Measurements from ENCODE around the gene HPGD.
"Not testable (repeated sequence)": the region's sequence is repeated elsewhere in the genome, so short reads cannot be mapped to it uniquely, and the experiment has no call there.

The HPGD gene

DNA sequence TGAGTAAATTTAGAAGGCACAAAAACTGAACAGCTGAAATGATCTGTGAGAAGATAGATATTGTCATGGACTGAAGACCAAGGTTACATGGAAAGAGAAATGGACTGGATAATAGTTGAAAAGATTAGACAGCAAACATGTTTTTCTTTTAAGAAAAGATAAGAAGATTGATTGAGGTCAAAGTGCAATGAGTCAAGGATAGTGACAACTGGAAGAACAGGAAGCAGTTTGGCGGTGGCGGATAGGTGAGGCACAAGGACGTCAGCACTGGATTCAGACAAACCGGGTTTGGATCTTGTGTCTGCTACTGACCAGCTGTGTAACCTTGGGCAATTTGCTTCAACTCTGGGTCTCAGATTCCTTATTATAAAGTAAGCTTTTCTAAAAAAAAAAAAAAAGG is 2.0 kb upstream of the HPGD start:
- no peak for DNase-seq

DNA sequence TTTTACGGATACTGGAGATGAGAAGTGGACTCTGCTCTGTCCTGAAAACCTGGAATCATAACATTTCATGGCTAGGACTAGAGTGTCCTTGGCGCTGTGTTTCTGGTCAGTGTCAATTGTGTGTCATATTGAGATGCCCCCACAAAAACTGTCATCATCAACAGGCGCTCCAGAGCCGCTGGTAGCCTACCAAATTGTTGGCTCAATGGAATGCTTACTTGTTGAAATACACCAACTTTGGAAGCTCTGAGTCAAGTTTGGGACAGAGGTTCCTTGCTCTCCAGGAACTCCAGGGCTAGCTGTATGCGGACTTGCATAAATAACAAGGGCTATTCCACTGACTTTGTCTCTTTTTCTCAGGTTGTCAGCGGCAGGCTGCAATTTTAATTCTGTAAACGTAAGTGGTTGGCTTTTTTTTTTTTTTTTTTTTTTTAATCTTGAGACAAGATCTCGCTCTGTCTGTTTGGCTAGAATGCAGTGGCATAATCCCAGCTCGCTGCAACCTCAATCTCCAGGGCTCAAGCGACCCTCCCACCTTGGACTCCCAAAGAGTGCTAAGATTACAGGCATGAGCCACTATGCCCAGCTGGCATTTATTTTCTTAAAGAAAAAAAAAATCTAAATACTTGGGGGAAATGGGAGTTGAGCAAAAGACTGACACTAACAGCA is 871 bp upstream of the HPGD start:
- peak; percentile 2 for DNase-seq

DNA sequence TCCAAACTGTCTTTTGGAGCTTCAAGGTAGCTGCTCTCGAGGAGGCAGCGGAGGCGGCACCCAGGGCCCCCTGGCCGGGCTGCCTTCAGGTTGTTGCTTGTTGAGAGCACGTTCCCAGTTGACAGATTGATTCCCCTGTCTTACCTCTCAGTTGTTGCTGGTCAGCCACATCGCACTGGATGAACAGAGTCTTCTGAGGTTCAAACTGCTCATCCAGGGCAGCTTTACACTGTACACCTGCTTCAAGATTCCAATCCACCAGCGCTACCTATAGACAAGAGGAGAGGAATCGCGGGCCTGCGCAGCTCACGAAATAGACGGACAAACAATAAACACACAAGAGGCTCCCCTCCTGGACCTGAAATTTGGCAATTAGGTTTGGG is 497 bp downstream of the HPGD start:
- DNase-seq = no peak

DNA sequence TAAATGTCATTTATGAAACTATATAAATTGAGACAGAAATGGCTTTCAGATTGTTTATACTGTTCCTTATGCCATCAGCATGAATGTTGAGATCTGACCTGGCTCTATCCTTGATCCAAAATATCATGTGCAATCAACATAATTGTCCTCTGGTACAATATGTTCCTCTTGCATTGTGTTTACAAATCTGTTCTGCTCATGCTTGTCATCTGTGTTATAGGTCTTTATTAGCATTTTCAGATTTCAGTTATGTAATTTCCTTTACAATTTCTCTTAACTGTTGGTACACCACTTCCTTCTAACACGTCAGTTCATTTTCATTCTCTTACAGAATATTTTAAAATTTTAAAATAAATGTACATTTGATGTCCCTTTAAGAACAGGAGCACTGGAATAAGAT is 1.6 kb downstream of the HPGD start:
- DNase-seq = no peak

DNA sequence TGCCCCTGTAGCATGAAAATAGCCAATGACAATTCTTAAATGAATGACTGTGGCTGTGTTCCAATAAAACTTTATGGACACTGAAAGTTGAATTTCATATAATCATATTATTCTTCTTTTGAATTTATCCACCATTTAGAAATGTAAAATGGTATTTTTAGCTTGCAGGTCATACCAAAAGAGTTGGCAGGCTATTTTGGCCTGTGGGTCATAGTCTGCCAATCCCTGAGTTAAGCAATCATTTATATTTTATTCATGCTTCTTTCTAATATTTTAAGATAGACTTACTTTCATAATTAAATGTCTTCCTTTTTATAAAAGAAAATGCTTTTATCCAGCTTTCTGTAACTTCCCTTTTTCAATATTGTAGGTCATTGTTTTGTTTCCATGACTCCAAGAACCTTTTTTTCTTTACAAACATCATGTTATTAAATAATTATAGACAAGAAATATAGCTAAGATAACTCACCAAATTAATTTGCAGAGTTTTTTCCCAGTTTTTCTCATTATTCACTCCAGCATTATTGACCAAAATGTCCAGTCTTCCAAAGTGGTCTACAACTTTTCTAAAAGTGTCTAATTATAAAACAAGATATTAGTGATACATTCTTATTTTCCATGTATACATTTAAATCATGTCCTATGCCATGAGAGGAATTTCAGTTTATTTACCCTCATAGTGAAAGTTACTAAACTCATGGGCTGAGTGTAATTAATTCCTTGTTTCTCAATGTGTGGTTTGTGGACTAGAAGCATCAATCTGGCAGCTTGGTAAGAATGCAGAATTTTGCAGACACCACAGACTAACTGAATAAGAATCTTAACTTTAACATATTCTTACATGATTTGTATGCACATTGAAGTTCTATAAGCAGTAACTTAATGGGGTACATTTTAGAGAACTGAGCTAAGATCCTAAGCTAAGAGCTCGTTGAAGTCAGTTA is 4.5 kb downstream of the HPGD start:
- peak; percentile 4 for DNase-seq

DNA sequence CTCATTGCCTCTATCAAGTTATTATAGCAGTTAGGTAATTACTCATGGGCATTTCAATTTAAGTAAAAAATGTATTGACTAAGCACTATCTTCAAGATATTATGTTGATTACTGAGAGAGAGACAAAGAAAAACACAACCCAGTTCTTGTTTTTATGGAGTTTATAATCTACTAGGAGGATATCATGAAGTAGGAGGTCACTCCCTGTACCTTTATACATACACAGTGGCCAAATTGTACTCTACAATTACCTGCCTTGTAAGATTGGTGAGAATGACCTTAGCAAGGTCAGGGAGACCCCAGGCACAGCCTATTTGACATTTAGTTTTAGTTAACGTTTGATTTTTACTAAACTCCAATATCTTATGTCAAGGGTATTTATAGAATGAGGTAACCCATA is 5.5 kb downstream of the HPGD start:
- DNase-seq = no peak

DNA sequence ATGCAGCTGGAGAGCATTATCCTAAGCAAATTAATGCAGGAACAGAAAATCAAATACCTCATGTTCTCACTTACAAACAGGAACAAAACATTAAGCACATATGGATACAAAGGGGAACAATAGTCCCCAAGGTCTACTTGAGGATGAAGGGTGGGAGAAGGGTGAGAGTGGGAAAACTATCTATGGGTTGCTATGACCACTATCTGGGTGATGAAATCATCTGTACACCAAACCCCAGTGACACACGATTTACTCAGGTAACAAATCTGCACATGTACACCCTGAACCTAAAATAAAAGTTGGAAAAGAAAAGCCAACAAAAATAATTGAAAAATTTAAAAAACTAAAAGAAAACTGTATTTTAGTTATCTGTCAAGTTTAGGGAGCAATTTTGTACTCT is 5.9 kb downstream of the HPGD start:
- DNase-seq = no peak

DNA sequence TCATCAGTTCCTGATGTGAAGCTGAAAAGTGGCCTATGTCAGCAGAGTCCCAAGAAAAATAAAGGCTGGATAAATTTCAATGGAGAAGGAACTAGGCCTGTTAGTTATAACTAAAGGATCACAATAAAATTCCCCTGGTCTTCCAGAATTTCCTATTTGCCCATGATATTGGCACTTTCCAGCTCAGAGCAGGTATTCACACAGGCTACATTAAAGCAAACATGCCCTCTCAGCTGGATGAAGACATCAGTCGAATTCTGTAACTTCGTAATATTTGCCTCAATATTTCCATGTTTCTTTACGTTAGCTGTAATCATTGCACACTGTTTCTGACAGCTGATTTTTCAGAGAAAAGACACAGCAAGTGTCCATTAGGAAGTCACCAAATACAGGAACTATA is 9.5 kb downstream of the HPGD start:
- DNase-seq = no peak

DNA sequence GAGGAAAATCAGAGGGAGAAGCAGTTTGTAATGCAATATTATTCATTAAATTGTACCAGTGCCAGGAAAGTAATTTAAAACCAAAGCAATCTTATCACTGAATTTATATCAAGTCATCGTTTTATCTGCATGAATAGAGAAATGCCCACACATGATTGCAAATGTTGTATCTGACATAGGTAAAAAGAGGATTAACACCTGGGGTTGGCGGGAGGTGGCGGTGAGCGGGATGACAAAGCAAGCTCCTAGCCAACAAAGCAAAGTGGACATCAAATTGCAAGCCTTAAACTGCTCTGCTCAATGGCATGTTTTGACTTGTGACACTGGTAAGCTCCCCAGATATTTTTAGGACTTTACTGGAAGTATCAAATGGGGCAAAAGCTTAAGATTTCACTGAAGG is 16.4 kb downstream of the HPGD start:
- no peak for DNase-seq

DNA sequence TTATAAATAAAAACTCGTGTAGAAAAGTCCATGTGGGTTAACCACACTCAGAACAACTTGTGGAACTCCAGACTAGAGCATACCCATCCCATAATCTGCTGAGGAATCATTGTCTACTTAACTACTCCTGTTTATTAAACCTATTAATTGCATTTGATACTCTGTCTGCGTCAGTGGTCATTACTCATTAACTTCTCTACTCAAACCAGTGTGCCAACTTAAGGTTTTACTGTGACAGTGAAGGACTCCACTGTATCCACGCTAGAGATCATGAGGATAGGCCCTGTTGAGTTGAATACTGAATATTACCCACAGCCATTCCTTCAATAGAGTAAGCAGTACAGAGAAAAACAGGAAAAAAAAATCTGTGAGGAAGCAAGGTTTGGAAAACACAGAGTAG is 17.3 kb downstream of the HPGD start:
- no peak for DNase-seq

DNA sequence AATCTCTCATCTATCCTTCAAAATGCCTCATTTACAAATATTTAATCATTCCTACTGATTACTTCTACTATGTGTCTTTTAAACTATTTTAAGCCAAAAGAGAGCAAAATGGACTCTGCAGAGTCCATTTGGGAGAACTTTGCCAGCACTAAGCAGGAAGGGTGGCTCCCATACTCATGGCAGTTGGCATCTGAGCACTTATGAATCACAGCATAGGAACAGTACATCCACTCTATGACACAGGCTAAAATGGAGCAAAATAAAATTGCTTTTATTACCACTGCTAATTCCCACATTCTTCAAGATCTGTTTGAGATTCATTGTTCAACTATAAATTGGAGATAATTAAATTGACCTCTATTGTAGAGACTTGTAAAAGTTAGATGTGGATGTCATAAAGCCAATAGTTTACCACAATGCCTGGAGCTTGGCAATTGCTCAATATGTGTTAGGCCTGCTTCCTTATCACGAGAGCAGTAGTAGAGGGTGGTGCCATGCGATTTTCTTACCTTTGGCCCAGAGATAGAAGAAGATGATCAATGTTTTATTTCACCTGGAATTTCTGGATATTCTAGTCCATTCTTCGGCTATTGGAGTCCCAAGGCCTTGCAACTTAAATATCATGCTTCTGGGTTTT is 19.1 kb downstream of the HPGD start:
- DNase-seq = no peak

DNA sequence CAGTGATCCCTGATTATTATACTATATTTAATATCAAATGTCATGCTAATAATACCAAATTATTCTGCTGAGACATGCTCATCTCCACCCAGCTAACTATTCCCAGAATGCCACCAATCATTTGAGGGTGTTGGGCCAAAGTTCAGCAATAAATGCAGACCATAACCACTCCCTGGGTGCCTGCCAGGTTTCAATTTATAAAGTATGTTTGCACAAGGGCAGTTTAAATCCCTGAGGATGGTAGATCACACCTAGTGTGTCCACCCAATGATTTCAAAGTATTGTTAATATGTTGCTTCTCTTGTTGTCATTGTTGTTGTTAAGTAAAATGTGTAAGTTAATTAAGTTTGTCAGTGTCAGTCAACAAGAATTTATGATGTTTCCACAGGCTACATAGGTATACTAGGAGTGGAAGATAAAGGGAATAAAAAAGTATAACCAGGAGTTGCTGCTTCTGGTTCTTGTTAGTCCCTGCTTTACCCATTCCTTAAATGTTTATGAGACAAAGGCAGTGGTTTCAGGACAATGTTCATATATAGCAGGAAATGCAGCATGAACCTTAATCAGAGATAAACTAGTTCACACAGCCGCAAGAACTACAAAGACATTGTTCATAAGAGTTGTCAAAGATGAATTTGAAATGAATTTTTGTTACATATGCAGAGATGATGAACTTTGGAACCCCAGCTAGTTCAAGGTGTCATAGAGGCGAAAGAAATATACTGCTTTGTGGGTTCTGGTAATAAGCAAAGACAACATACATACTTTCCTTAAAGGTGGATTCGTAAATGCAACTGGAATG is 25.5 kb downstream of the HPGD start:
- DNase-seq = no peak

DNA sequence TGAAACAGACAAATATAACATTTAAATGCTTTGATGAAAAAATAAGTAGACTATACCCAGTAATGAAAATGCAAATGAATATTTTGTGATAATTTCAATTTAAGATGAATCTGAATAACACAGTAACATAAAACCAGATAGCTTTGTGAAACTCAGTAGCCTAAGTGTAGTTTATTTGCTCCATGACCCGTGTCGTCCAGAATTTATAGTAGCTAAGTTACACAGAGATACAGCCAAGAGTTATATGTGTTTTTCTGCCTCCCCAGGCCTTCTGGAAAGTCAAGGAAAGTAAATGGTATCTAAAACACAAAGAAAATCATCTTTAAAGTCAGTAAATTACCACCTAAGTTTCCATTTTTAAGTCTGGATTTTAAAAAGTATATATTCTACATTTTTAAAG is 26.7 kb downstream of the HPGD start:
- DNase-seq = no peak

DNA sequence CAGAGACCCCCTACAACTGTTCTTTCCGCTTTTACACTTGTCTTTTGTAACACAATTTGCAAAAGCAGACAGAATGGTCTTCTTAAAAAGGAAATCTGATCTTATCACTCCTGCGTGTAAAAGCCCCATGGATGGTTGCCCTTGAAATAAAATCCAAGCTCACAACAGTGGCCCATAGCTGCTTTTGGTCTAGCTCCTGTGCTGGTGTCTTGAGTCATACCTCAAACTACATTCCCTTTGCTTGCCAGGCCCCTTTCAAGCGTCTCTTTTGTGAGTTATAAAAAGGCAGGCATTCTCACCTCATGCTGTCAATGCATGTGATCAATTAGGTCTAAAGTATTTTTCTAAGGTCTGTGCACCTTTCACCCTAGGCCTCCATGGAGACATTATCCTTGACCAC is 27.6 kb downstream of the HPGD start:
- DNase-seq = no peak

DNA sequence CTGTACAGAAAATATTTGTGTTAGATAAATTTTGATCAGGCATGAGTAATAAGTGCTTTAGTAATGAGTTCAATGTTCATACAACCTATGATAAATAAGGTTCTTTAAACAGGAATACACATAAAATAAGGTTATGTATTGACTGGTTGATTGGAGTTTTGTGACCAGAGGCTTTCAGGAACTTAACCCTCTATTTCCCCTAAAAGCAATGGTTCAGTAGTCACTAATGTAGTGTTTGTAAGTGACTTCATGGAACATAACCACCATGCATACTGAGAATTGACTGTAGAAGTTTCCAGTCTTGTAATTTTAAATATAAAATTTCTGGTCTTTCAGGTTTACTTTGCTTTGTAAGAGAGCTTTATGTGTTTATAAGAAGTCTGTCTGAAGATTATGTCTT is 28.1 kb downstream of the HPGD start:
- DNase-seq = no peak

DNA sequence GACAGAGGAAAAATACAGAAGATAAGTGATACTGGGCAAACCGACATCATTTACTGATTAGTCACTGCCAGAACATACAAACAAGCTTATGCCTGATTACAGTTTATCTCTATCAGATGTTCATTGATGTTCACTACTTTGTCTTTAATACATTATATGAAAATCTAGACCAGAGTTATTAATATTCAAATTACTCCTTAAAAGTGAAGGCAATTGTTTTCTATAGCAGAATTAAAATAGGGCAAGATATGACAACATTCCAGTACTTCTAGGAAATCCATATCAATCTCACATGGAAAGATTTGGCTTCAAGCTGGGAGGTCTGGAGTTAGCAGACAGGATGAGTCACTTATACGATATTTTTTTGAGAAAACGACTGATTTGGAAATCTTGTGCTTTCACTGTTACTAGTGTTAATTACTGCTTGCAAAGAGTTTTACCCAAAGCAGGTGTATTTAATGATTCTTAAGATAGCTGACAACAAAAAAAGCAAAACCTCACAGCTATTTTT is 31.8 kb downstream of the HPGD start:
- DNase-seq = peak; percentile 36

DNA sequence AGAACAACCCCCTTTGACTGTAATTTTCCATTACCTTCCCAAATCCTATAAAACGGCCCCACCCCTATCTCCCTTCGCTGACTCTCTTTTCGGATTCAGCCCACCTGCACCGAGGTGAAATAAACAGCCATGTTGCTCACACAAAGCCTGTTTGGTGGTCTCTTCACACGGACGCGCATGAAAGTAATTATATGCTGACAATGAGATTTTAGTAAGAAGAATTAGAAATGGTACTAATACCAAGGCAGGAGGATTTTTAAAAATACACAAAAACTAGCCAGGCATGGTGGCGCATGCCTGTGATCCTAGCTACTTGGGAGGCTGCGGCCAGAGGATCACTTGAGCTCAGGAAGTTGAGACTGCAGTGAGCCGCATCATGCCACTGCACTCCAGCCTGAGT is 33.9 kb downstream of the HPGD start:
- not testable (repeated sequence) for DNase-seq

DNA sequence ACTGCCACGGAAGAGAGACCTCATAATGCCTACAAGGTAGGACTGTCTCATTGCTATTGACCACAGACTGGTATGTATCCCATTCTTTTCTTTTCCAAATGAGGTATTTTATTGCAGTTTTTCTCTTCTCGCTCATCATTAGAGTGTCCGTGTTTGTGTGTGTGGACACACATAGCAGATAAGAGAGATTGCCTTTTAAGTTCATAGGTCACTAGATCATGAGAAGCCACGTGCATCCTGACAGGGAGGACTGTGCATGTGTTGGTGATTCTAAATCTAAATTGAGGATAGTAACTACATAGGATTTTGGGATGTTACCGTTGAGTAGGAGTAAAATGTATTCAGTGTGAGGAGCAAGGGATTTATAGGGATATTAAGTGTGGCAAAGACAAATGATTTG is 37.3 kb downstream of the HPGD start:
- no peak for DNase-seq

DNA sequence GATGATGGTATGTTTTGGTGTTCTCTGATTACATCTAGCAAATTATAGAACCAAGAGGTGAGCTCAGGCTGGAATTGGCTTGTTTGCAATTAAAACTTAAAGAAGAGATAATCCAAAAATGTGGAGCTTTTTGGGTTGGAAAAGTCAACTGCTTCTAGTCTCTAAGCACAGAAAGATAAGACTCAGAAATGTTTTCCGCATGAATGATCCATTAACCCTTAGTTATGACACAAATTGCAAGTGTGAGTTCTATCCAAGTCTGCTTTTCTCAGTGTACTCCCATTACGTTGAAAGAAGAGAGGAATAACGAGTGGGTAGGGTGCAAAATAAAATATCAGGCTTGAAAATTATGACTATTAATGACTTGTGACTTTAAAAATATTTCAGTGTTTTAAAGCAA is 38.5 kb downstream of the HPGD start:
- DNase-seq = no peak

DNA sequence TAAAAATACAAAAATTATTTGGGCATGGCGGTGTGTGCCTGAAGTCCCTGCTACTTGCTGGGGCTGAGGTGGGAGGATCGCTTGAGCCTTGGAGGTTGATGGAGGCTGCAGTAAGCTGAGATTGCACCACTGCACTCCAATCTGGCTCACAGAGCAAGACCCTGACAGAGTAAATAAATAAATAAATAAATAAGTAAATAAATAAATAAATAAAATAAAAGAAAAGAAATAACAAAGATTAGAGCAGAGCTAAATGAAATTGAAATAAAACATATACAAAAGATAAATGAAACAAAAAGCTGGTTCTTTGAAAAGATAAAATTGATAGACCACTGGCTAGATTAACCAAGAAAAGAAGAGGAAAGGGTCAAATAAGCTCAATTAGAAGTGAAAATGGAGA is 43.1 kb downstream of the HPGD start:
- no peak for DNase-seq

DNA sequence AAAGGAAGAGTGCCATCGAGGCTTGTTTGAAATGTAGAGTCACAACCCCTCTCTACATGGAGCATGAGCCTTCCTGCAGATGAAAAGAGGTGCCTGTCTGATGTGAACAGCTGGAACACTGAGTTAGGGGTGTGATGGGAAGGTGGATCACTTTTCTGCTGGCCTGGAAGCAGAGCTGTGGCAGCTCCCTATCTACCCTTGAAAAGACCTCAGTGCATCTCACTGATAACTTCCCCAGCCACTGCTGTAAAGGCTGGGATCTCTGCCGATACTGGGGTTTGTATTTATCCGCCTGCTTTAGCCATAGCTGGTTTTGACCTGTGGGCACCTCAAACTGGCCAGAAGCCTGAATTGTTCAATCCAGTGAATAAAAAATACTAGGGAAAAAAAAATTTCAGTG is 46.8 kb downstream of the HPGD start:
- DNase-seq = no peak

DNA sequence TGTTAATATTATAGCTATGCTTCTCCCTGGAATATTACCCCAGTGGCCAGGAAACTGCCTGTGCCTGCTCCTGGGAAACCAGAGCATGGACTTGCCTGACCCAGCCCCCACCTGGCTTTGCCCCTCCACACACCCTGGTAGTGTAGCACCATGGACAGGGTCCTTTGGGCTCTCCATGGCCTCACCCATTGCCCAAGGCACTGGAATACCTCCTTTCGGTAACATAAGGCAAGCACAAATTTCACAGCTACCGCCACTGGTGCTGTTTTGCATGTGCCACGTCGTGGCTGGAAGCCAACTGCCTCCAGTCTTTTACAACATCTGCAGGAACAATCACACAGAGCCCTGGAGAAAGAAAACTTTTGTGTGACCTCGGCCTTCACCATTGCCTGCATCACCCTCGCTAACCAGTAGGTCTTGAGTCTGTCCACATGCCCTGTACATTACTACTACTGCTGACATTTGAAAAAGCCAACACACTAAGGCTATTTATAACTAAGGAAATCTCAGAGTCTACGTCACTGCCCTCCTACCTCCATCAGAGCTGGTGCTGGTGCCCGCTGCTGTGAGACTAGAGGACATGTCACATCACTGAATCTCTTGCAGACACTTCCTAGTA is 47.7 kb downstream of the HPGD start:
- no peak for DNase-seq

DNA sequence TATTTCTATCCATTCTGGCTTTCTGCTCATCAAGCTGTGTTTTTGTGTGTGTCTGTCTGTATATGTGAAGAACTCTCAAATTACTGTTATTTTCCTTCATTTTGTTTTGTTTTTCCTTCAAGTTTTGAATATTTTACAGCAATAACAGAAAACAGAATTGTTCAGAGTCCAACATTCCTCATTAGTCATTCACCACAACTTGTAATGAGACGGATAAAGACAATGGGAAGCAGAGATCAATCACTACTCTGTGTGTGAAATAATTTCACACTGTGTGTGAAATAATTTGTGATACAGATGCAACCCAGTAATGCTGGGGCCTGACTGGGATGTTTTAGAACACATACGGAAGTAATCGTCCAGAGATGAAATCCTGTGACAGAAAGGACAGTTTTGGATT is 55.2 kb downstream of the HPGD start:
- no peak for DNase-seq
